GM19240 (cell line): ENCODE results near the gene QKI.
A peak's percentile ranks its signal among the peaks of the same experiment; 100 is the strongest.
"Not testable (repeated sequence)": the region's sequence is repeated elsewhere in the genome, so short reads cannot be mapped to it uniquely, and the experiment has no call there.

Experiments
- DNase-seq: peaks from one replicate; pipeline ENCODE4 v3.0.0; 2011; ENCODE audit warnings: low spot score; ENCODE audit not compliant: insufficient read length

QKI gene

GRCh38 chr6:163414946-163415619 is 565 bp downstream of the QKI start:
- no peak for DNase-seq

GRCh38 chr6:163415620-163416556 is 1.4 kb downstream of the QKI start:
- DNase-seq: peak; percentile 21

GRCh38 chr6:163416557-163417253 is 2.2 kb downstream of the QKI start:
- DNase-seq: no peak

GRCh38 chr6:163417595-163417994 is 3.1 kb downstream of the QKI start:
- no peak for DNase-seq

GRCh38 chr6:163418311-163419029 is 4.0 kb downstream of the QKI start:
- no peak for DNase-seq

GRCh38 chr6:163419413-163420288 is 5.1 kb downstream of the QKI start:
- DNase-seq: no peak

- no peak for DNase-seq
Measured at GRCh38 chr6:163420289-163420614, 5.7 kb downstream of the QKI start.

- no peak for DNase-seq
Measured at GRCh38 chr6:163422550-163422949, 8.0 kb downstream of the QKI start.

- no peak for DNase-seq
Measured at GRCh38 chr6:163423696-163424095, 9.2 kb downstream of the QKI start.

GRCh38 chr6:163427498-163428254 is 13.2 kb downstream of the QKI start:
- no peak for DNase-seq

GRCh38 chr6:163428373-163428772 is 13.9 kb downstream of the QKI start:
- no peak for DNase-seq

GRCh38 chr6:163429858-163430448 is 15.4 kb downstream of the QKI start:
- DNase-seq: no peak

- DNase-seq: no peak
Measured at GRCh38 chr6:163432300-163432699, 17.8 kb downstream of the QKI start.

- DNase-seq: not testable (repeated sequence)
Measured at GRCh38 chr6:163433486-163433885, 19.0 kb downstream of the QKI start.

- no peak for DNase-seq
Measured at GRCh38 chr6:163435023-163435422, 20.5 kb downstream of the QKI start.

- DNase-seq: no peak
Measured at GRCh38 chr6:163436843-163437242, 22.3 kb downstream of the QKI start.

- no peak for DNase-seq
Measured at GRCh38 chr6:163437466-163437865, 22.9 kb downstream of the QKI start.

- no peak for DNase-seq
Measured at GRCh38 chr6:163438298-163438939, 23.9 kb downstream of the QKI start.

GRCh38 chr6:163438940-163439335 is 24.4 kb downstream of the QKI start:
- no peak for DNase-seq
